ENCODE data around the gene DNER. TPM values are rescaled to one million over a fixed set of nuclear protein-coding genes. Genes with fewer than 3 reads are reported as not detected.

The DNER gene
- total and polyA plus RNA-seq, 10 of the 15 experiments (the other 5 are each of a cell fraction or from before 2014, with no cell fraction given) = 0.04 to 0.08 (median 0.07) TPM; not detected in 7

- Histone ChIP-seq H3K36me3 (ENCODE audit: control insufficient read depth in 2 of 2, insufficient read depth in 2 of 2, low read length in 1 of 2) (no peaks in the 10 kb centered on the region), H3K27me3 (replicated peaks in 1 of 2; ENCODE audit: control insufficient read depth in 2 of 2, insufficient read depth in 2 of 2, low read length in 1 of 2) (no peaks in the 10 kb centered on the region), H4K20me1 (ENCODE audit: control insufficient read depth, insufficient read depth) (no peaks in the 10 kb centered on the region), H3K4me3 (no peak overlapping the region), H3K9ac (ENCODE audit: control insufficient read depth, insufficient read depth, low read length) (no peak overlapping the region), H3K9me3 (replicated peaks; ENCODE audit: control insufficient read depth, insufficient read depth, low read length) (no peaks in the 10 kb centered on the region), H2AFZ (ENCODE audit: control insufficient read depth, low read depth, low read length) (no peak overlapping the region), H3K27ac (ENCODE audit: control insufficient read depth, insufficient read depth) (no peak overlapping the region), H3K4me2 (ENCODE audit: control insufficient read depth, insufficient read depth) (no peak overlapping the region), H3K4me1 (ENCODE audit: control insufficient read depth, insufficient read depth, low read length) (no peaks in the 10 kb centered on the region), H3K79me2 (ENCODE audit: control insufficient read depth, insufficient read depth, low read length) (no peaks in the 10 kb centered on the region)
- intact Hi-C loops (cut with micrococcal nuclease; ENCODE audit: unreplicated experiment) = no loop called here
- no TSS peak for BruUV-seq (replicated peaks)
- TF ChIP-seq, protein P1, sequence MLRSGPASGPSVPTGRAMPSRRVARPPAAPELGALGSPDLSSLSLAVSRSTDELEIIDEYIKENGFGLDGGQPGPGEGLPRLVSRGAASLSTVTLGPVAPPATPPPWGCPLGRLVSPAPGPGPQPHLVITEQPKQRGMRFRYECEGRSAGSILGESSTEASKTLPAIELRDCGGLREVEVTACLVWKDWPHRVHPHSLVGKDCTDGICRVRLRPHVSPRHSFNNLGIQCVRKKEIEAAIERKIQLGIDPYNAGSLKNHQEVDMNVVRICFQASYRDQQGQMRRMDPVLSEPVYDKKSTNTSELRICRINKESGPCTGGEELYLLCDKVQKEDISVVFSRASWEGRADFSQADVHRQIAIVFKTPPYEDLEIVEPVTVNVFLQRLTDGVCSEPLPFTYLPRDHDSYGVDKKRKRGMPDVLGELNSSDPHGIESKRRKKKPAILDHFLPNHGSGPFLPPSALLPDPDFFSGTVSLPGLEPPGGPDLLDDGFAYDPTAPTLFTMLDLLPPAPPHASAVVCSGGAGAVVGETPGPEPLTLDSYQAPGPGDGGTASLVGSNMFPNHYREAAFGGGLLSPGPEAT (IDR thresholded peaks at IDR 0.05; ENCODE audit: low read depth) = no peak
- TF ChIP-seq NFYB (IDR thresholded peaks at IDR 0.05; ENCODE audit: insufficient read depth, low read depth, low read length) = no peak
- no peak for TF ChIP-seq IKZF1 (conservative IDR thresholded peaks at IDR 0.05)
- no peak for TF ChIP-seq RUNX3 (IDR thresholded peaks at IDR 0.05; ENCODE audit: low read length)
- TF ChIP-seq, protein P2, sequence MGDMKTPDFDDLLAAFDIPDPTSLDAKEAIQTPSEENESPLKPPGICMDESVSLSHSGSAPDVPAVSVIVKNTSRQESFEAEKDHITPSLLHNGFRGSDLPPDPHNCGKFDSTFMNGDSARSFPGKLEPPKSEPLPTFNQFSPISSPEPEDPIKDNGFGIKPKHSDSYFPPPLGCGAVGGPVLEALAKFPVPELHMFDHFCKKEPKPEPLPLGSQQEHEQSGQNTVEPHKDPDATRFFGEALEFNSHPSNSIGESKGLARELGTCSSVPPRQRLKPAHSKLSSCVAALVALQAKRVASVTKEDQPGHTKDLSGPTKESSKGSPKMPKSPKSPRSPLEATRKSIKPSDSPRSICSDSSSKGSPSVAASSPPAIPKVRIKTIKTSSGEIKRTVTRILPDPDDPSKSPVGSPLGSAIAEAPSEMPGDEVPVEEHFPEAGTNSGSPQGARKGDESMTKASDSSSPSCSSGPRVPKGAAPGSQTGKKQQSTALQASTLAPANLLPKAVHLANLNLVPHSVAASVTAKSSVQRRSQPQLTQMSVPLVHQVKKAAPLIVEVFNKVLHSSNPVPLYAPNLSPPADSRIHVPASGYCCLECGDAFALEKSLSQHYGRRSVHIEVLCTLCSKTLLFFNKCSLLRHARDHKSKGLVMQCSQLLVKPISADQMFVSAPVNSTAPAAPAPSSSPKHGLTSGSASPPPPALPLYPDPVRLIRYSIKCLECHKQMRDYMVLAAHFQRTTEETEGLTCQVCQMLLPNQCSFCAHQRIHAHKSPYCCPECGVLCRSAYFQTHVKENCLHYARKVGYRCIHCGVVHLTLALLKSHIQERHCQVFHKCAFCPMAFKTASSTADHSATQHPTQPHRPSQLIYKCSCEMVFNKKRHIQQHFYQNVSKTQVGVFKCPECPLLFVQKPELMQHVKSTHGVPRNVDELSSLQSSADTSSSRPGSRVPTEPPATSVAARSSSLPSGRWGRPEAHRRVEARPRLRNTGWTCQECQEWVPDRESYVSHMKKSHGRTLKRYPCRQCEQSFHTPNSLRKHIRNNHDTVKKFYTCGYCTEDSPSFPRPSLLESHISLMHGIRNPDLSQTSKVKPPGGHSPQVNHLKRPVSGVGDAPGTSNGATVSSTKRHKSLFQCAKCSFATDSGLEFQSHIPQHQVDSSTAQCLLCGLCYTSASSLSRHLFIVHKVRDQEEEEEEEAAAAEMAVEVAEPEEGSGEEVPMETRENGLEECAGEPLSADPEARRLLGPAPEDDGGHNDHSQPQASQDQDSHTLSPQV (IDR thresholded peaks at IDR 0.05) = no peak
- no peak for TF ChIP-seq SMARCA5 (IDR thresholded peaks at IDR 0.05)
- TF ChIP-seq RCOR1 (conservative IDR thresholded peaks at IDR 0.05; ENCODE audit: low read depth, low read length) = no peak
- no peak for TF ChIP-seq CHD2 (IDR thresholded peaks at IDR 0.05; ENCODE audit: borderline replicate concordance, low read depth, low read length)
- FAIRE-seq (no peak), DNase-seq (ENCODE audit: low read depth, low spot score) (no peak), ATAC-seq (no peak)
- in situ Hi-C loops (cut with MboI) = no loop called here
- ChIA-PET POLR2A (no interaction called here), CTCF (no interaction called here), RAD21 (ENCODE audit: unreplicated experiment) (no interaction called here), SMC1A (ENCODE audit: uncharacterized antibody, unreplicated experiment) (interaction anchor here (1.0 kb wide), 1 partner anchor 17 kb away, joined by 3 read pairs; no protein-coding TSS in a partner anchor)
Measured at GRCh38 chr2:229660951-229661350, 53.4 kb downstream of the DNER start.
